HepG2 (cell line): ENCODE data around the gene PDIA5.

Source experiments
- DNMT1 ChIP-seq: sonication (generic); formaldehyde crosslinking; IDR thresholded peaks from 2 replicates; pipeline ENCODE4 v1.5.1; 2020; ENCODE audit warnings: mild to moderate bottlenecking, missing genetic modification reagents
- MAF1 ChIP-seq: sonication (generic); formaldehyde crosslinking; IDR thresholded peaks from 2 replicates; pipeline ENCODE4 v1.5.0; 2020; ENCODE audit warnings: missing genetic modification reagents, borderline replicate concordance
- SIN3A ChIP-seq: IDR thresholded peaks from 2 replicates; pipeline ENCODE4 v1.6.1; 2011; ENCODE audit warnings: low read depth, mild to moderate bottlenecking, control low read depth, low read length, borderline replicate concordance

DNA sequence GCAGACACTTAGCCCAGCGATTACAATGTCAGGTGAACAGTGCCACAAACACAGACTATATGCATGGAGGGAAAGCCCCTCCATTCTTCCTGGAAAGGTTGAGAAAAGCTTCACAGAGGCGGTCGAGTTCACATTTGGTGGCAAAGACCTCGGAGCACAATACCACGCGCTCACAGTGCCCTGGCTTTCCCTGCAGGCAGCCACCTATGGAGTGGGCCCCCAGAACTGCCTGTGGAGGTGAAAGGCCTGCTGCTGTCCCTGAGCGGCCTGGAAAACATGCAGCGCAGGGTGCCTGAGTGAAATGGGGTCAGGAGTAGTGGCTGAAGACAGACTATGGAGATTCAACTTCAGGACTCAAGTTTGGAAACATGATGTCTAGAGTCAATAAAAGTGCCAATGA lies 26.9 kb downstream of the PDIA5 start:
- no peak for TF ChIP-seq DNMT1 (CRISPR knock-in tag)
- TF ChIP-seq MAF1 (CRISPR knock-in tag): no peak
- no peak for TF ChIP-seq SIN3A
